IPS DF 19.7 (cell line): Measurements from ENCODE around the gene INF2.

ENCODE experiments used
- DNase-seq: peaks from one replicate; pipeline ENCODE4 v3.0.0-alpha.2; 2013; ENCODE audit warnings: low read depth, low spot score

Gene INF2

GRCh38 chr14:104751539-104752422, 62.4 kb downstream of the INF2 start:
- no peak for DNase-seq

DNA sequence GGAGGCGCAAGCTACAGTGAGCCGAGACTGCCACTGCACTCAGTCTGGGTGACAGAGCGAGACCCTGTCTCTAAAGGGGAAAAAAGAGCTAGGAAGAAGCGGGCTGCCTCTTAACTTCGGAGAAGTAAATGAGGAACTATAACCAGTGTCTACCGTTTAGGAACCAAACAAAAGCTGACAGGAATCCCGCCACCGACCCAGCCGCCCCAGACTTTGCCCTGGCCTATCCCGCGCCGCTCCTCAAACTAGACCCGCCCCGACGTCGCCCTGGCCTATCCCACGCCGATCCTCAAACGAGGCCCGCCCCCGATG, 63.0 kb downstream of the INF2 start:
- no peak for DNase-seq

GRCh38 chr14:104752735-104753527, 63.5 kb downstream of the INF2 start, which contains the start of gene SIVA1:
TSS of gene SIVA1 (plus strand) at chr14:104753147. CDS start at chr14:104753202, 55 bp downstream.
- DNase-seq, result peak; percentile 95

- DNase-seq, result no peak
These were observed 64.3 kb downstream of the INF2 start for GRCh38 chr14:104753528-104754212.

DNA sequence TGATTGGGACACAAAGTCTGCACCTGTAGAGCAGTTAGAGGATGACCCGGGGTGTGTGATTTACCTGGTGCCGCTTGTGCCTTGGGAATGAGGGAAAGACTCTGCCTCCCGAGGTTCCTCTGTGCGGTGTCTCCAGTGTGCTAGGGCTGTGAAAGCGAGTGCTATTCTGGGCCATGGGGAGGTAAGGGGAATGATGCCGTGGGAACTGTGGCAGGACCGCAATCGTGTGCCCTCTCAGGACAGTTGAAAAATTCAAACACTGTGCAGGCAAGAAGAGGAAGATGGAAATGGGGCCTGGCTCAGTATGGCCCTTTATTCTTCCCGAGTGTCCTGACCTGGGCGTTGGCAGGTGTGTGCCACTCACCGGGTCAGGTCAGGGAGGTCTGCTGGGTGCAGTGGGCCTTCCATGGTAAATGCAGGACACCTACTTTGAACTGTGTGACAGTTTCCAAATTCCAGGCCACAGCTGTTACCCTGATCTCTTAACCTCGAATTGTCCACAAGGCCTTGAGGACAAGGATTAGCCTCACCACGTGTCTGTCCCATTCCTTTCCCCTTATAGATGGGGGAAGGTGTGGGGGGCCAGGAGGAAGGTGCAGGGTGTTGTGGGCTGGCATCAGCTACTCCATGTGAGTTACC, 64.9 kb downstream of the INF2 start:
- no peak for DNase-seq

DNA sequence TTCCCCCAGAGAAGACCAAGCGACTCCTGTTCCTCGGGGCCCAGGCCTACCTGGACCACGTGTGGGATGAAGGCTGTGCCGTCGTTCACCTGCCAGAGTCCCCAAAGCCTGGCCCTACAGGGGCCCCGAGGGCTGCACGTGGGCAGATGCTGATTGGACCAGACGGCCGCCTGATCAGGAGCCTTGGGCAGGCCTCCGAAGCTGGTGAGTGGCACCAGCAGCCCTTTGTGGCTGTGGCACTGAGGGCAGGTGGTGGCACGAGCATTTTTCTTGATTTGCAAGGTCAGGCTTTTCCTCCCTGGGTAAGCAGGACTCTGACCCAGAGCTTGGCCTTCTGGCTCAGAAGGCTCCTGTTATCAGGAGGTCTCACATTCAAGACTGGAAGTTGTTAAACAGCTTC, 66.2 kb downstream of the INF2 start:
- no peak for DNase-seq

- DNase-seq, result no peak
These were observed 67.2 kb downstream of the INF2 start for GRCh38 chr14:104756477-104757237.

- DNase-seq, result no peak
These were observed 67.8 kb downstream of the INF2 start for GRCh38 chr14:104757238-104757585.

GRCh38 chr14:104757681-104758392, 68.4 kb downstream of the INF2 start:
- no peak for DNase-seq

- DNase-seq, result no peak
These were observed 69.9 kb downstream of the INF2 start for GRCh38 chr14:104758981-104759969.

GRCh38 chr14:104765517-104765916, 76.1 kb downstream of the INF2 start:
- no peak for DNase-seq

DNA sequence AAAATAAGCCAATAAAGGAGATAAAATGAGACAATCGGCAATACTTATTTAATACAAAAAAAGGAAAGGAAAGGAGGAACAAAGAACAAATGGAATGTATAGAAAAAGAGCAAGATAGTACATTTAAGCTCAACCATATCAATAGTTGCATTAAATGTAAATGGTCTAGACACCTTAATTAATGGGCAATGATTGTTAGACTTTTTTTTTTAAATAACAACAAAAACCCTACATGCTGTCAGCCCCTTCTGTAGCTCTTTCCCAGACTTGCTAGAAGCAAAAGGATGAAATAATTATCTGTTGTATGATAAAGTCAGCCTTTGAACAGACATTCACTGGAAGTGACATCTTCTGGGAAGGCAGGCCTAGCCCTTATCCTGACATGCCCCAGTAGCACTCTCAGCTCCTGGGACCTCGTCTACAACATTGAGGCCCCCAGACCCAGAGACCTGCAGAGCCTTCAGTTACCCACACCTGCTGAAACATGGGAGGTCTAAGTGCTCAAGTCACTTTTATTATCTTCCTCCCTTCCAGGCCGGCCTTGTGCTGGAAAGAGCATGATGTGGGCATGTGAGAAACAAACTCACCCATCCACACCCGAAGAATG, 76.9 kb downstream of the INF2 start:
- no peak for DNase-seq

DNA sequence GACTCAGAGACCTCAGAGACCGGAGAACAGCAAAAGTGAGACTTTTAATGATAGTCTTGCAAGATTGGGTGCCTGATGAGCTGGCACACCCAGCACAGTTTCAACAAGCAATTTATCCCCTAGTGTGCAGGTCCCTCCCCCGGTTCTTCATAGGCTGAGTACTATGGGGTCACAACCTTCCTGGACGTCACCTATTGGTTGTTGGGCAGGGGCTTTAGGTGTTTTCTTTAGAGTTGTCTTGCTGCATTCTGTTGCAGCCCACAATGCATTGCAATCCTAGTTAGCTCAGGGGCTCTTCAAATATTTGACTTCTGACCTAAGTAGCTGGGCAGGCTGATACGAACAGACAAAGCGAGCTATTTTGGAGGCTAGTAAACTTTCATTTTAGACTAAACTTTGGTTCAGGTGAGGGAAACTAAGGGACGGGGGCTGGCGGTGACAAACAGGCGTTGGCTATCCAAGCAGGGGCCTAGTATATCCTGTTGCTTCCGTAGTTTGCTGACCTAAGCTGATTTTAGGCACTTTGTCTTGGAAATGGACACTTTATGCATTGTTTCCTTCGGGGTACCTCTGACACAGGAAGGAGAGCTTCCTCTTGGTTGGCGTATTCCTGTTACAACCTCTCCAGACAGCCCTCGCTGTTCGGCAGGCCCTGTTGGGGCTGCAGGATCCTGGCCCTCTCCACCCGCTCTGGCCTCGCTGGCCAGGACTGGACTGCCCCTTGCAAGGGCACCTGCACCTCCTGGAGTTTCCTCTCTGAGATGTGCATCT, 77.6 kb downstream of the INF2 start:
- DNase-seq, result no peak

- no peak for DNase-seq
These were observed 78.2 kb downstream of the INF2 start for GRCh38 chr14:104767634-104767918.

DNA sequence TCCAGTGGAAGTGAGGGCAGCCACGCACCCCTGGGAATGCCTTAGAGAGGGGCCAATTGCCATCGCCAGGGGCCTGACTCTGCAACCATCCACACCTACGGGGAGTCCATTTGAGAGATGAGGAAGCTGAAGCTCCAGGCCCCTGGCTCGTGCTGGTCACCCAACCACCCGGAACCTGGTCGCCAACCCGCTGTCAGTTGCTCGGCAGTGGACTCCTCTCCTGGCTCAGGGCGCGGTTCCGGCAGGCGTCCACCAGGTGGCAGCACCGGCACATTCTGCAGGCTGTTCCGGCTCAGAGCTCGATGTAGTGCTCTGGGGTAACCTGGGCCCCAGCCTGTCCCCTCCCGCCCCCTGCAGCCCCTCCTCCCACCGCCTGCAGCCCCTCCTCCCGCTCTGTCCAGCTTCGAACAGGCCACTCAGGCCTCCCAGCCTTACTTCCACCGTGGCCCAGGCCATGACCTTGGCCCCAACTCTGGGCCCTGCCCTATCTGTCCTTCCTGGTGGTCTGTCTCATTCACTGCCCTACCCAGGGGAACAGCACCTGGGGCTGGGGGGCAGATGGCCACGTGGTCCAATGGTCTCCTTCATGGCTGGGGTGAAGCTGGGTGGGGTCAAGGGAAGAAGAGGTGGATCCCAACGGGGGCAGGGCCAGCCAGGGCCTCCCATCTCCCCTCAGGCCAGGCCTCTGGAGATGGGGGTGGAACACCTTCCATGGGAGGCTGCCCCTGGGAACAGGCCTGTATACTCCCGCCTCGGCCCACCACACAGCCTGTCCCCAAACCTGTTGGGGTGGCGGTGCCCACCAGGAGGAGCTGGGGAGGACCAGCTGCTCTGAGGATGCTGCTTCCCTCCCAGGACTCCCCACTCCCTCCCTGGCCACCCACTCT, 79.3 kb downstream of the INF2 start:
- peak; percentile 48 for DNase-seq

- no peak for DNase-seq
These were observed 80.1 kb downstream of the INF2 start for GRCh38 chr14:104769324-104770071.
